K562 (cell line): ENCODE results near the gene PLEKHB1. TPM values are rescaled to one million over a fixed set of nuclear protein-coding genes. Genes with fewer than 3 reads are reported as not detected.
A peak's percentile ranks its signal among the peaks of the same experiment; 100 is the strongest.

Experiments used
- ATAC-seq: fragments of 200-7000 bp; cut with Tn5 transposase; 3 replicates; pipeline ENCODE4 v1.9.1; 2020; ENCODE audit warnings: moderate library complexity
- BruUV-seq: library from RNA; stranded (reverse); fragments of 400-500 nt; replicated peaks from 2 replicates; lab custom pipeline; 2021; lab: Mats Ljungman, UMichigan
- CTCF ChIA-PET: fragments of 300-600 bp; formaldehyde crosslinking; extraction: SDS; loops from one replicate; lab custom pipeline; 2021; ENCODE audit warnings: low intra/inter-chr PET ratio; lab: Yijun Ruan, JAX
- POLR2A ChIA-PET: fragments of 300-600, 350-650 bp; sonication (Branson Sonifier 250); formaldehyde crosslinking; extraction: SDS; loops from one replicate; lab custom pipeline; 2021; ENCODE audit warnings: antibody characterized with exemption, inconsistent platforms; lab: Yijun Ruan, JAX
- DNase-seq, 4 experiments: peaks; one replicate each; pipeline versions ENCODE4 v3.0.0 to v3.0.0-alpha.2; 2011 to 2018; ENCODE audit warnings: low spot score in 3 of 4, mixed read lengths in 3 of 4; ENCODE audit errors: extremely low read depth in 1 of 4
- FAIRE-seq: peaks from 2 replicates; lab custom pipeline; 2011; peaks lifted over from hg19 to GRCh38; lab: Jason Lieb, UNC
- H2AFZ ChIP-seq: 2 replicates; pipeline ENCODE4 v1.6.0; 2011; ENCODE audit warnings: low read depth, low read length, control low read depth, inconsistent platforms
- H3K27ac ChIP-seq: fragments of 200-600 bp; 3 replicates; pipeline ENCODE4 v1.8.0; 2011; ENCODE audit warnings: low read depth, mild to moderate bottlenecking, control low read depth, inconsistent platforms, low read length, moderate library complexity, mixed read lengths; ENCODE audit errors: extremely low read depth
- H3K27me3 ChIP-seq, 2 experiments: fragments of 300-600 bp in 1 of 2; 2 replicates in 1 of 2; 3 replicates in 1 of 2; pipeline versions ENCODE4 v1.6.0 to v1.8.0; 2011; ENCODE audit warnings: inconsistent platforms in 2 of 2, low read length in 2 of 2, mild to moderate bottlenecking in 1 of 2, mixed read lengths in 1 of 2, moderate library complexity in 1 of 2; ENCODE audit not compliant: control insufficient read depth in 2 of 2, insufficient read depth in 2 of 2
- H3K36me3 ChIP-seq: fragments of 300-600 bp; 3 replicates; pipeline ENCODE4 v1.8.0; 2011; ENCODE audit warnings: mild to moderate bottlenecking, low read length, inconsistent platforms; ENCODE audit not compliant: control insufficient read depth, insufficient read depth
- H3K4me1 ChIP-seq, 2 experiments: fragments of 200-600 bp in 1 of 2; replicated peaks in 1 of 2; 2 replicates in 1 of 2; 3 replicates in 1 of 2; pipeline versions ENCODE4 v1.5.1 to v1.8.0; 2011; ENCODE audit warnings: inconsistent platforms in 2 of 2, low read length in 2 of 2, mild to moderate bottlenecking in 1 of 2, mixed read lengths in 1 of 2, moderate library complexity in 1 of 2; ENCODE audit not compliant: control insufficient read depth in 2 of 2, insufficient read depth in 2 of 2
- H3K4me2 ChIP-seq: 2 replicates; pipeline ENCODE4 v1.6.1; 2011; ENCODE audit warnings: low read length, control low read depth, inconsistent platforms, mixed read lengths; ENCODE audit not compliant: insufficient read depth
- H3K4me3 ChIP-seq: fragments of 200-600 bp; sonication (generic), shearing (Covaris generic); 2 replicates; pipeline ENCODE4 v1.5.1; 2016; ENCODE audit warnings: control low read depth, inconsistent platforms
- H3K79me2 ChIP-seq: fragments of 200-600 bp; 3 replicates; pipeline ENCODE4 v1.8.0; 2011; ENCODE audit warnings: low read length, inconsistent platforms; ENCODE audit not compliant: control insufficient read depth, insufficient read depth
- H3K9ac ChIP-seq, 2 experiments: 2 replicates each; pipeline versions ENCODE4 v1.6.0 to v1.6.1; 2011; ENCODE audit warnings: low read depth in 2 of 2, low read length in 2 of 2, control low read depth in 1 of 2, inconsistent platforms in 1 of 2, mild to moderate bottlenecking in 1 of 2, mixed read lengths in 1 of 2; ENCODE audit not compliant: insufficient read depth in 1 of 2
- H3K9me1 ChIP-seq: one replicate; pipeline ENCODE4 v1.6.0; 2011; ENCODE audit warnings: inconsistent platforms, mild to moderate bottlenecking, low read length, moderate library complexity; ENCODE audit not compliant: control insufficient read depth, insufficient read depth
- H3K9me3 ChIP-seq: replicated peaks from 2 replicates; pipeline ENCODE4 v1.5.1; 2011; ENCODE audit warnings: low read depth, low read length, inconsistent platforms; ENCODE audit not compliant: control insufficient read depth, insufficient read depth
- H4K20me1 ChIP-seq: replicated peaks from 2 replicates; pipeline ENCODE4 v1.6.1; 2011; ENCODE audit warnings: low read length, inconsistent platforms, mixed read lengths; ENCODE audit not compliant: control insufficient read depth, insufficient read depth
- BCLAF1 ChIP-seq, 2 experiments: fragments of 450-650 bp in 1 of 2; IDR thresholded peaks; 2 replicates each; pipeline ENCODE4 v1.6.1; 2011 to 2017; ENCODE audit warnings: low read depth in 2 of 2, antibody characterized with exemption in 1 of 2, borderline replicate concordance in 1 of 2, low read length in 1 of 2, mild to moderate bottlenecking in 1 of 2, mixed read lengths in 1 of 2; ENCODE audit not compliant: control insufficient read depth in 1 of 2
- CAMTA2 ChIP-seq: fragments of 250-450 bp; sonication (Bioruptor Pico); conservative IDR thresholded peaks from 2 replicates; pipeline ENCODE4 v1.5.1; 2022
- GTF2B ChIP-seq: IDR thresholded peaks from 2 replicates; pipeline ENCODE4 v1.6.1; 2011; ENCODE audit not compliant: insufficient read length; ENCODE audit errors: extremely low read depth
- HNRNPL ChIP-seq: fragments of 200-400 bp; formaldehyde crosslinking; IDR thresholded peaks from 2 replicates; pipeline ENCODE4 v1.6.1; 2017; ENCODE audit warnings: low read depth, mild to moderate bottlenecking, low read length
- MTA1 ChIP-seq: fragments of 450-650 bp; IDR thresholded peaks from 2 replicates; pipeline ENCODE4 v1.6.1; 2017; ENCODE audit warnings: borderline replicate concordance
- PML ChIP-seq: IDR thresholded peaks from 2 replicates; pipeline ENCODE4 v1.6.1; 2012; ENCODE audit warnings: low read length, inconsistent platforms
- POLR2A ChIP-seq: fragments of 450-650 bp; conservative IDR thresholded peaks from 2 replicates; pipeline ENCODE4 v1.6.1; 2016
- POLR2AphosphoS5 ChIP-seq: IDR thresholded peaks from 2 replicates; pipeline ENCODE4 v1.6.1; 2011; ENCODE audit warnings: mild to moderate bottlenecking, low read depth, low read length, moderate library complexity; ENCODE audit not compliant: control insufficient read depth, insufficient read depth
- SIRT6 ChIP-seq: IDR thresholded peaks from one replicate; pipeline ENCODE4 v1.6.1; 2012; ENCODE audit warnings: low read depth, mild to moderate bottlenecking, control low read depth, inconsistent platforms, low read length, moderate library complexity
- ZNF197 ChIP-seq: fragments of 200-800 bp; sonication (Bioruptor generic); IDR thresholded peaks from 2 replicates; pipeline ENCODE4 v1.6.1; 2016; ENCODE audit warnings: low read depth, missing genetic modification characterization, missing compliant biosample characterization
- ZNF224 ChIP-seq: sonication (generic); formaldehyde crosslinking; IDR thresholded peaks from 2 replicates; pipeline ENCODE4 v1.8.0; 2022; ENCODE audit warnings: mild to moderate bottlenecking, missing genetic modification reagents
- ZNF57 ChIP-seq: fragments of 450-650 bp; formaldehyde crosslinking; IDR thresholded peaks from 2 replicates; pipeline ENCODE4 v1.4.0; 2020; ENCODE audit warnings: mild to moderate bottlenecking, moderate library complexity
- WGBS: fragments of 100-300 bp; shearing (Covaris generic); methylation state at CpG from one replicate; pipeline ENCODE4 v1.1.6; 2016; ENCODE audit warnings: low coverage, mixed read lengths; ENCODE audit not compliant: insufficient coverage; ENCODE audit errors: missing lambda C conversion rate; 5-methylcytosine and 5-hydroxymethylcytosine counted together
- in situ Hi-C: fragments of 300-500 bp; cut with MboI; formaldehyde crosslinking; loops from 4 replicates; pipeline ENCODE4 v1.15.0; 2018; ENCODE audit warnings: inconsistent platforms, mixed read lengths
- intact Hi-C: fragments of 100-400 bp; cut with micrococcal nuclease; formaldehyde crosslinking; loops from 2 replicates; pipeline ENCODE4 v1.14.2; 2022
- polyA plus RNA-seq, 8 experiments: library from polyadenylated mRNA; depleted of rRNA in 4 of 8; stranded (reverse) in 5 of 8; unstranded in 3 of 8; fragments of >200 nt; fragmentation: Nextera tagmentation in 2 of 8; fragmentation: Illumina TruSeq in 1 of 8; extraction: Ambion mirVana in 2 of 8; extraction: Trizol in 1 of 8; gene quantifications; 2 replicates each; pipeline versions ENCODE4 v1.2.1 to v1.2.3, GENCODE V29; 2011 to 2014; ENCODE audit warnings: inconsistent platforms in 1 of 8, missing spikeins in 1 of 8
- total RNA-seq, 7 experiments: library from RNA; depleted of rRNA in 6 of 7; stranded (reverse); fragments of >200 nt in 6 of 7; fragmentation: Illumina TruSeq in 2 of 7; extraction: Trizol in 2 of 7; gene quantifications; 2 replicates each; pipeline versions ENCODE4 v1.2.1 to v1.2.3, GENCODE V29; 2011 to 2021; ENCODE audit warnings: low replicate concordance in 1 of 7

Gene PLEKHB1
- total and polyA plus RNA-seq, 9 of the 15 experiments (the other 6 are each of a cell fraction or from before 2014, with no cell fraction given): 0.07 to 0.62 (median 0.17) TPM; not detected in 2

GRCh38 chr11:73655686-73656085 lies 9.3 kb downstream of the PLEKHB1 start:
- H3K4me3 ChIP-seq: no peak overlapping the region
- POLR2A ChIA-PET: interaction anchor here (0.6 kb wide), 1 partner anchor 644 kb away, joined by 4 read pairs; no protein-coding TSS in a partner anchor
- H3K9ac ChIP-seq: 0 out of 4 replicates have a peak overlapping the region, but pooled peaks of 1 of the 2 experiments have one; percentile 43
- FAIRE-seq (no peak), DNase-seq (no peak), ATAC-seq (no peak)
- intact Hi-C loops (no loop called here), in situ Hi-C loops (loop anchor here (5.0 kb wide), 1 partner anchor 253 kb away; no protein-coding TSS in a partner anchor)
- no peak overlapping the region for H3K27ac ChIP-seq
- H3K79me2 ChIP-seq: no peaks in the 10 kb centered on the region
- peaks cover 0 to 3% of the 10 kb centered on the region in 2 experiments; a peak in 2 of 5 replicates for H3K4me1 ChIP-seq
- BruUV-seq: no TSS peak
- no peak overlapping the region for H2AFZ ChIP-seq
- H3K4me2 ChIP-seq: no peak overlapping the region
- peaks cover 9 to 39% of the 10 kb centered on the region in 2 experiments; a peak in 4 of 5 replicates for H3K27me3 ChIP-seq
- CTCF ChIA-PET: interaction anchor here (0.5 kb wide), 1 partner anchor 10 kb away, joined by 3 read pairs; no protein-coding TSS in a partner anchor
- H3K9me1 ChIP-seq: no peaks in the 10 kb centered on the region
- WGBS: 23% methylated on average over 7 of the region's 8 CpGs
- no peak for TF ChIP-seq HNRNPL
- TF ChIP-seq ZNF224: no peak
- no peak for TF ChIP-seq CAMTA2
- TF ChIP-seq ZNF197 (CRISPR knock-in tag): no peak
- no peak for TF ChIP-seq MTA1
- no peaks in the 10 kb centered on the region for H3K36me3 ChIP-seq
- H3K9me3 ChIP-seq: no peaks in the 10 kb centered on the region
- peaks cover 3% of the 10 kb centered on the region; the same call in 1 of the 2 replicates for H4K20me1 ChIP-seq

- TSS peak; percentile 100 for BruUV-seq
- DNase-seq (no peak), FAIRE-seq (no peak), ATAC-seq (no peak)
- in situ Hi-C loops (loop anchor here (5.0 kb wide), 1 partner anchor 255 kb away; no protein-coding TSS in a partner anchor), intact Hi-C loops (no loop called here)
- no peaks in the 10 kb centered on the region for H3K9me1 ChIP-seq
- no peak overlapping the region for H3K4me3 ChIP-seq
- H3K79me2 ChIP-seq: no peaks in the 10 kb centered on the region
- H3K9me3 ChIP-seq: no peaks in the 10 kb centered on the region
- ChIA-PET CTCF (no interaction called here), POLR2A (no interaction called here)
- H4K20me1 ChIP-seq: peaks cover 4% of the 10 kb centered on the region; the same call in 1 of the 2 replicates
- peaks cover 4 to 12% of the 10 kb centered on the region in 2 experiments; a peak in 4 of 5 replicates for H3K4me1 ChIP-seq
- peaks cover 2 to 27% of the 10 kb centered on the region in 2 experiments; a peak in 3 of 5 replicates for H3K27me3 ChIP-seq
- no peak overlapping the region for H3K4me2 ChIP-seq
- no peak overlapping the region for H3K9ac ChIP-seq
- no peak overlapping the region for H2AFZ ChIP-seq
- WGBS: 18% methylated on average over 3 of the region's 3 CpGs
- H3K27ac ChIP-seq: no peak overlapping the region
- H3K36me3 ChIP-seq: no peaks in the 10 kb centered on the region
- TF ChIP-seq POLR2A (peak; percentile 75), BCLAF1 (IDR thresholded peaks at IDR 0.05; ENCODE audit: borderline replicate concordance in 1 of 2, control insufficient read depth in 1 of 2, low read depth in 2 of 2, low read length in 1 of 2) (0 out of 4 replicates have a peak, but pooled peaks of 1 of the 2 experiments have one; percentile 50), POLR2AphosphoS5 (peak; percentile 52), SIRT6 (no peak), ZNF57 (CRISPR knock-in tag) (no peak), GTF2B (peak; percentile 15), PML (0 out of 2 replicates have a peak, but pooled peaks have one; percentile 15)
These were observed 10.6 kb downstream of the PLEKHB1 start for GRCh38 chr11:73656985-73657384.
